ENCODE results near the gene GLA. TPM values are rescaled to one million over a fixed set of nuclear protein-coding genes. Genes with fewer than 3 reads are reported as not detected.

Gene GLA
- total and polyA plus RNA-seq, 2 of the 13 experiments (the other 11 are each of a cell fraction or from before 2014, with no cell fraction given): 31.4 to 59.3 TPM

DNA sequence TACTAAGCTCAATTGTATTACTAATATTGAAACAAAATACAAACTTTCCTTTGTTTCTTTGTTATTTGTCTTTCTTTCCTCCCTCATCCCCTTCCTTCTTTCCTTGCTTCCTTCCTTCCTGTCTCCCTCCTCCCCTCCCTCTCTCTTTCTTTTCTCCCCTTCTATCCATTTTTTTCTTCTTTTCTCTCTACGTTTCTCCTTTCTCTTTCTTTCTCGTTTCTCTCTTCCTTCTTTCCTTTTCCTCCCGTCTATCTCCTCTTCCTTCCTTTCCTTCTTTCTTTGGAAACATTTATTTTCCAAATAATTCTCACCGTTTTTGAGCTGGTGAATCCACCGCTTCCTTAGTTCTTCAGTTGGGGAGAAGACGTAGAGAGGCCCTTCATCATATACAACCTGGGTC is 38.0 kb downstream of the GLA start:
- Histone ChIP-seq H3K79me2 (ENCODE audit: insufficient read depth, low read length) (no peaks in the 10 kb centered on the region), H4K20me1 (ENCODE audit: insufficient read depth, low read length) (no peaks in the 10 kb centered on the region), H3K27me3 (ENCODE audit: control insufficient read depth in 1 of 2, insufficient read depth in 2 of 2, low read length in 2 of 2) (no peaks in the 10 kb centered on the region), H3K9me3 (ENCODE audit: low read length) (no peaks in the 10 kb centered on the region), H3K4me1 (ENCODE audit: insufficient read depth, low read length) (no peaks in the 10 kb centered on the region), H3K27ac (ENCODE audit: extremely low read length, insufficient read depth, low read length) (no peak overlapping the region), H3K9ac (ENCODE audit: insufficient read depth, low read depth, low read length) (no peak overlapping the region), H3K4me3 (replicated peaks in 1 of 3; ENCODE audit: insufficient read depth in 1 of 3, low read depth in 2 of 3, low read length in 3 of 3) (no peak overlapping the region), H3K4me2 (ENCODE audit: low read depth, low read length) (no peak overlapping the region), H2AFZ (ENCODE audit: low read length) (no peak overlapping the region), H3K36me3 (replicated peaks in 1 of 2; ENCODE audit: control insufficient read depth in 1 of 2, insufficient read depth in 2 of 2, low read length in 2 of 2) (no peaks in the 10 kb centered on the region)
- intact Hi-C loops (cut with micrococcal nuclease; ENCODE audit: unreplicated experiment) (no loop called here), in situ Hi-C loops (cut with HindIII; ENCODE audit: extremely low pct_ligation_motif_present, low pct_unique_long_range_greater_than_20kb) (no loop called here)
- no peak for ATAC-seq
- no TSS peak for BruUV-seq (replicated peaks)
- 11% methylated on average over 6 of the region's 6 CpGs for WGBS (ENCODE audit: low lambda C conversion rate)
- no peak for DNase-seq (ENCODE audit: low spot score)
- FAIRE-seq: no peak
- TF ChIP-seq ZFY (CRISPR knock-in tag; IDR thresholded peaks at IDR 0.05) (no peak), ZNF567 (CRISPR knock-in tag; IDR thresholded peaks at IDR 0.05; ENCODE audit: borderline replicate concordance) (no peak), MZF1 (CRISPR knock-in tag; IDR thresholded peaks at IDR 0.05; ENCODE audit: borderline replicate concordance) (no peak), ZNF614 (CRISPR knock-in tag; IDR thresholded peaks at IDR 0.05; ENCODE audit: borderline replicate concordance) (no peak), CCDC6 (CRISPR knock-in tag; IDR thresholded peaks at IDR 0.05) (no peak)
- TF ChIP-seq, protein P1, sequence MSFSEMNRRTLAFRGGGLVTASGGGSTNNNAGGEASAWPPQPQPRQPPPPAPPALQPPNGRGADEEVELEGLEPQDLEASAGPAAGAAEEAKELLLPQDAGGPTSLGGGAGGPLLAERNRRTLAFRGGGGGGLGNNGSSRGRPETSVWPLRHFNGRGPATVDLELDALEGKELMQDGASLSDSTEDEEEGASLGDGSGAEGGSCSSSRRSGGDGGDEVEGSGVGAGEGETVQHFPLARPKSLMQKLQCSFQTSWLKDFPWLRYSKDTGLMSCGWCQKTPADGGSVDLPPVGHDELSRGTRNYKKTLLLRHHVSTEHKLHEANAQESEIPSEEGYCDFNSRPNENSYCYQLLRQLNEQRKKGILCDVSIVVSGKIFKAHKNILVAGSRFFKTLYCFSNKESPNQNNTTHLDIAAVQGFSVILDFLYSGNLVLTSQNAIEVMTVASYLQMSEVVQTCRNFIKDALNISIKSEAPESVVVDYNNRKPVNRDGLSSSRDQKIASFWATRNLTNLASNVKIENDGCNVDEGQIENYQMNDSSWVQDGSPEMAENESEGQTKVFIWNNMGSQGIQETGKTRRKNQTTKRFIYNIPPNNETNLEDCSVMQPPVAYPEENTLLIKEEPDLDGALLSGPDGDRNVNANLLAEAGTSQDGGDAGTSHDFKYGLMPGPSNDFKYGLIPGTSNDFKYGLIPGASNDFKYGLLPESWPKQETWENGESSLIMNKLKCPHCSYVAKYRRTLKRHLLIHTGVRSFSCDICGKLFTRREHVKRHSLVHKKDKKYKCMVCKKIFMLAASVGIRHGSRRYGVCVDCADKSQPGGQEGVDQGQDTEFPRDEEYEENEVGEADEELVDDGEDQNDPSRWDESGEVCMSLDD (CRISPR knock-in tag; IDR thresholded peaks at IDR 0.05; ENCODE audit: borderline replicate concordance): no peak
- TF ChIP-seq, protein P2, sequence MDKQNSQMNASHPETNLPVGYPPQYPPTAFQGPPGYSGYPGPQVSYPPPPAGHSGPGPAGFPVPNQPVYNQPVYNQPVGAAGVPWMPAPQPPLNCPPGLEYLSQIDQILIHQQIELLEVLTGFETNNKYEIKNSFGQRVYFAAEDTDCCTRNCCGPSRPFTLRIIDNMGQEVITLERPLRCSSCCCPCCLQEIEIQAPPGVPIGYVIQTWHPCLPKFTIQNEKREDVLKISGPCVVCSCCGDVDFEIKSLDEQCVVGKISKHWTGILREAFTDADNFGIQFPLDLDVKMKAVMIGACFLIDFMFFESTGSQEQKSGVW (CRISPR knock-in tag; IDR thresholded peaks at IDR 0.05; ENCODE audit: borderline replicate concordance): no peak
- TF ChIP-seq, protein P3, sequence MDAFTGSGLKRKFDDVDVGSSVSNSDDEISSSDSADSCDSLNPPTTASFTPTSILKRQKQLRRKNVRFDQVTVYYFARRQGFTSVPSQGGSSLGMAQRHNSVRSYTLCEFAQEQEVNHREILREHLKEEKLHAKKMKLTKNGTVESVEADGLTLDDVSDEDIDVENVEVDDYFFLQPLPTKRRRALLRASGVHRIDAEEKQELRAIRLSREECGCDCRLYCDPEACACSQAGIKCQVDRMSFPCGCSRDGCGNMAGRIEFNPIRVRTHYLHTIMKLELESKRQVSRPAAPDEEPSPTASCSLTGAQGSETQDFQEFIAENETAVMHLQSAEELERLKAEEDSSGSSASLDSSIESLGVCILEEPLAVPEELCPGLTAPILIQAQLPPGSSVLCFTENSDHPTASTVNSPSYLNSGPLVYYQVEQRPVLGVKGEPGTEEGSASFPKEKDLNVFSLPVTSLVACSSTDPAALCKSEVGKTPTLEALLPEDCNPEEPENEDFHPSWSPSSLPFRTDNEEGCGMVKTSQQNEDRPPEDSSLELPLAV (CRISPR knock-in tag; conservative IDR thresholded peaks at IDR 0.05; ENCODE audit: low read depth): no peak
- TF ChIP-seq, protein P4, sequence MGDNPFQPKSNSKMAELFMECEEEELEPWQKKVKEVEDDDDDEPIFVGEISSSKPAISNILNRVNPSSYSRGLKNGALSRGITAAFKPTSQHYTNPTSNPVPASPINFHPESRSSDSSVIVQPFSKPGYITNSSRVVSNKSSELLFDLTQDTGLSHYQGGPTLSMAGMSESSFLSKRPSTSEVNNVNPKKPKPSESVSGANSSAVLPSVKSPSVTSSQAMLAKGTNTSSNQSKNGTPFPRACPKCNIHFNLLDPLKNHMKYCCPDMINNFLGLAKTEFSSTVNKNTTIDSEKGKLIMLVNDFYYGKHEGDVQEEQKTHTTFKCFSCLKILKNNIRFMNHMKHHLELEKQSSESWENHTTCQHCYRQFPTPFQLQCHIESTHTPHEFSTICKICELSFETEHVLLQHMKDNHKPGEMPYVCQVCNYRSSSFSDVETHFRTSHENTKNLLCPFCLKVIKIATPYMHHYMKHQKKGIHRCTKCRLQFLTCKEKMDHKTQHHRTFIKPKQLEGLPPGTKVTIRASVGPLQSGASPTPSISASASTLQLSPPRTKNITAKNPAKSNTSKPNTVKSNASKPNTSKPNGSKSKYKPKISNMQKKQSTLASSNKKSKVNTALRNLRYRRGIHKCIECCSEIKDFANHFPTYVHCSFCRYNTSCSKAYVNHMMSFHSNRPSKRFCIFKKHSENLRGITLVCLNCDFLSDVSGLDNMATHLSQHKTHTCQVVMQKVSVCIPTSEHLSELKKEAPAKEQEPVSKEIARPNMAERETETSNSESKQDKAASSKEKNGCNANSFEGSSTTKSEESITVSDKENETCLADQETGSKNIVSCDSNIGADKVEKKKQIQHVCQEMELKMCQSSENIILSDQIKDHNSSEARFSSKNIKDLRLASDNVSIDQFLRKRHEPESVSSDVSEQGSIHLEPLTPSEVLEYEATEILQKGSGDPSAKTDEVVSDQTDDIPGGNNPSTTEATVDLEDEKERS (CRISPR knock-in tag; IDR thresholded peaks at IDR 0.05): no peak
- ChIA-PET CTCF (ENCODE audit: low intra/inter-chr PET ratio, low total read pairs) (no interaction called here), POLR2A (no interaction called here)

Measured in HepG2 (cell line).